ENCODE measurements around the gene LIMK1. TPM values are rescaled to one million over a fixed set of nuclear protein-coding genes. Genes with fewer than 3 reads are reported as not detected.
"Not testable (repeated sequence)": the region's sequence is repeated elsewhere in the genome, so short reads cannot be mapped to it uniquely, and the experiment has no call there.

The LIMK1 gene
- total and polyA plus RNA-seq, 2 of the 4 experiments (the other 2 are of a cell fraction): 25.8 to 48.0 TPM

- Histone ChIP-seq H4K8ac (ENCODE audit: low read depth in 2 of 2, low read length in 2 of 2) (no peak overlapping the region), H4K5ac (ENCODE audit: low read depth, low read length) (no peak overlapping the region), H3K36me3 (ENCODE audit: control insufficient read depth, insufficient read depth, low read length) (no peaks in the 10 kb centered on the region), H3K9ac (ENCODE audit: low read depth, low read length) (no peak overlapping the region), H3K9me3 (ENCODE audit: control insufficient read depth, insufficient read depth, low read length) (no peaks in the 10 kb centered on the region), H3K56ac (ENCODE audit: extremely low read depth, insufficient read depth, low read length) (no peak overlapping the region), H4K91ac (ENCODE audit: insufficient read depth, low read depth, low read length) (no peak overlapping the region), H3K14ac (replicated peaks; ENCODE audit: low read depth, low read length) (no peak overlapping the region), H3K4ac (ENCODE audit: low read depth, low read length) (no peak overlapping the region), H3K27ac (ENCODE audit: insufficient read depth, low read length) (no peak overlapping the region), H3K4me2 (ENCODE audit: low read depth, low read length) (no peak overlapping the region), H2AK5ac (ENCODE audit: low read depth, low read length) (no peak overlapping the region), H3K27me3 (ENCODE audit: control insufficient read depth, insufficient read depth, low read length) (no peaks in the 10 kb centered on the region), H3K4me3 (ENCODE audit: insufficient read depth, low read depth, low read length) (no peak overlapping the region), H2AK9ac (replicated peaks; ENCODE audit: low read depth, low read length, poor library complexity) (no peak overlapping the region), H2BK20ac (ENCODE audit: low read depth, low read length) (no peak overlapping the region), H2AFZ (replicated peaks; ENCODE audit: low read length, poor library complexity) (no peak overlapping the region), H3K9me1 (ENCODE audit: insufficient read depth, low read length) (no peaks in the 10 kb centered on the region), H2BK15ac (ENCODE audit: low read depth, low read length) (no peak overlapping the region), H3K4me1 (ENCODE audit: control insufficient read depth, insufficient read depth, low read length) (peaks cover 3% of the 10 kb centered on the region; the same call in 1 of the 2 replicates), H3K18ac (ENCODE audit: low read depth, low read length) (no peak overlapping the region), H4K20me1 (ENCODE audit: insufficient read depth, low read length) (no peaks in the 10 kb centered on the region), H2BK120ac (ENCODE audit: low read depth, low read length) (no peak overlapping the region), H2BK5ac (ENCODE audit: low read depth, low read length, poor library complexity, severe bottlenecking) (no peak overlapping the region), H3K79me1 (ENCODE audit: low read depth in 1 of 2, low read length in 2 of 2) (no peaks in the 10 kb centered on the region), H3K23ac (ENCODE audit: low read depth, low read length) (no peak overlapping the region)
- in situ Hi-C loops (cut with MboI; ENCODE audit: low sequenced_read_pairs): no loop called here
- CTCF ChIA-PET: interaction anchor here (1.2 kb wide), 1 partner anchor 24 kb away, joined by 4 read pairs; no protein-coding TSS in a partner anchor
- TF ChIP-seq FOS (IDR thresholded peaks at IDR 0.05; ENCODE audit: low read depth, low read length): no peak
- TF ChIP-seq NFE2L2 (IDR thresholded peaks at IDR 0.05; ENCODE audit: low read depth, low read length): no peak
- no peak for TF ChIP-seq ELK1 (IDR thresholded peaks at IDR 0.05; ENCODE audit: borderline replicate concordance, low read depth, low read length)
- no peak for TF ChIP-seq CEBPB (IDR thresholded peaks at IDR 0.05; ENCODE audit: low read depth, low read length)
- no peak for TF ChIP-seq MAFK (IDR thresholded peaks at IDR 0.05; ENCODE audit: low read depth, low read length)
- TF ChIP-seq RFX5 (IDR thresholded peaks at IDR 0.05; ENCODE audit: low read depth, low read length): no peak
- ATAC-seq (ENCODE audit: low read depth) (no peak), DNase-seq (no peak)
- POLR2A ChIA-PET (ENCODE audit: unreplicated experiment): no interaction called here
- dilution Hi-C loops (cut with HindIII; ENCODE audit: low sequenced_read_pairs, unreplicated experiment): no loop called here
- intact Hi-C loops (cut with micrococcal nuclease): no loop called here
- no CpG with 5 or more reads among the region's 15 CpGs for WGBS, 2 experiments (ENCODE audit: extremely low coverage in 2 of 2, insufficient read length in 1 of 2)
- no TSS peak for BruUV-seq (replicated peaks)
Measured at GRCh38 chr7:74165867-74166593, 82.4 kb downstream of the LIMK1 start.

- H2AFZ ChIP-seq (replicated peaks; ENCODE audit: low read length, poor library complexity); H2AK9ac ChIP-seq (replicated peaks; ENCODE audit: low read depth, low read length, poor library complexity); H3K23ac ChIP-seq (ENCODE audit: low read depth, low read length); POLR2A ChIA-PET (ENCODE audit: unreplicated experiment); H3K4me1 ChIP-seq (ENCODE audit: control insufficient read depth, insufficient read depth, low read length); H3K9me3 ChIP-seq (ENCODE audit: control insufficient read depth, insufficient read depth, low read length); H2AK5ac ChIP-seq (ENCODE audit: low read depth, low read length); H3K9me1 ChIP-seq (ENCODE audit: insufficient read depth, low read length); H3K18ac ChIP-seq (ENCODE audit: low read depth, low read length); H3K36me3 ChIP-seq (ENCODE audit: control insufficient read depth, insufficient read depth, low read length); H3K14ac ChIP-seq (replicated peaks; ENCODE audit: low read depth, low read length); H2BK15ac ChIP-seq (ENCODE audit: low read depth, low read length); H3K79me1 ChIP-seq (ENCODE audit: low read depth in 1 of 2, low read length in 2 of 2); H4K8ac ChIP-seq (ENCODE audit: low read depth in 2 of 2, low read length in 2 of 2); H3K4me2 ChIP-seq (ENCODE audit: low read depth, low read length); H3K4ac ChIP-seq (ENCODE audit: low read depth, low read length); H3K27me3 ChIP-seq (ENCODE audit: control insufficient read depth, insufficient read depth, low read length); H4K20me1 ChIP-seq (ENCODE audit: insufficient read depth, low read length); CTCF ChIA-PET; ATAC-seq (ENCODE audit: low read depth); H2BK120ac ChIP-seq (ENCODE audit: low read depth, low read length); H4K5ac ChIP-seq (ENCODE audit: low read depth, low read length); H2BK5ac ChIP-seq (ENCODE audit: low read depth, low read length, poor library complexity, severe bottlenecking); H3K9ac ChIP-seq (ENCODE audit: low read depth, low read length); DNase-seq; H4K91ac ChIP-seq (ENCODE audit: insufficient read depth, low read depth, low read length); H3K56ac ChIP-seq (ENCODE audit: extremely low read depth, insufficient read depth, low read length); intact Hi-C loops (cut with micrococcal nuclease); H2BK20ac ChIP-seq (ENCODE audit: low read depth, low read length); dilution Hi-C loops (cut with HindIII; ENCODE audit: low sequenced_read_pairs, unreplicated experiment); H3K4me3 ChIP-seq (ENCODE audit: insufficient read depth, low read depth, low read length); BruUV-seq (replicated peaks); in situ Hi-C loops (cut with MboI; ENCODE audit: low sequenced_read_pairs); H3K27ac ChIP-seq (ENCODE audit: insufficient read depth, low read length): not testable (repeated sequence)
- no CpG with 5 or more reads among the region's 6 CpGs for WGBS, 2 experiments (ENCODE audit: extremely low coverage in 2 of 2, insufficient read length in 1 of 2)
Measured at GRCh38 chr7:74167324-74167723, 83.7 kb downstream of the LIMK1 start.

Data from IMR-90 (cell line).